ENCODE results near the gene SYT14.

DNA sequence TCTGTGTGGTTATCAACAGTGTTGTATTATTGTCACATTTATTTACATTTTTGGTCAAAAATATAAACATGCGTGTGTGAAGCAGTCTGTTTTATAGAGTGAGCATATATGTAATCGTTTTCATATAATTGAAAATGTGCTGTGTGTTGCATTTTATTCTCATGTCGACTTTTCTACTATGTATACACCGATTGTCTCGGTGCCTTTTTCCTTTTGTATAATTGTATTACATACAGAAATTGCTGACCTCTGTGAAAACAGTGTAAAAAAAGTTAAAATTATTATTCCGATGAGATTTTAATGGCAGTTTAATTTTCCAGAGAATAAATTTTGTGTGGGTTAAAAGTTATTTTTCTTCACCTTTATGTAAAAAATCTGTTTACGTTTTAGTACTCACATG, 232.2 kb downstream of the SYT14 start:
- TF ChIP-seq EZH2 (optimal IDR thresholded peaks at IDR 0.05; ENCODE audit: low read depth, low read length) (no peak), EZH2phosphoT487 (IDR thresholded peaks at IDR 0.05; ENCODE audit: low read length) (no peak)
- TF ChIP-seq, protein P1, sequence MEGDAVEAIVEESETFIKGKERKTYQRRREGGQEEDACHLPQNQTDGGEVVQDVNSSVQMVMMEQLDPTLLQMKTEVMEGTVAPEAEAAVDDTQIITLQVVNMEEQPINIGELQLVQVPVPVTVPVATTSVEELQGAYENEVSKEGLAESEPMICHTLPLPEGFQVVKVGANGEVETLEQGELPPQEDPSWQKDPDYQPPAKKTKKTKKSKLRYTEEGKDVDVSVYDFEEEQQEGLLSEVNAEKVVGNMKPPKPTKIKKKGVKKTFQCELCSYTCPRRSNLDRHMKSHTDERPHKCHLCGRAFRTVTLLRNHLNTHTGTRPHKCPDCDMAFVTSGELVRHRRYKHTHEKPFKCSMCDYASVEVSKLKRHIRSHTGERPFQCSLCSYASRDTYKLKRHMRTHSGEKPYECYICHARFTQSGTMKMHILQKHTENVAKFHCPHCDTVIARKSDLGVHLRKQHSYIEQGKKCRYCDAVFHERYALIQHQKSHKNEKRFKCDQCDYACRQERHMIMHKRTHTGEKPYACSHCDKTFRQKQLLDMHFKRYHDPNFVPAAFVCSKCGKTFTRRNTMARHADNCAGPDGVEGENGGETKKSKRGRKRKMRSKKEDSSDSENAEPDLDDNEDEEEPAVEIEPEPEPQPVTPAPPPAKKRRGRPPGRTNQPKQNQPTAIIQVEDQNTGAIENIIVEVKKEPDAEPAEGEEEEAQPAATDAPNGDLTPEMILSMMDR (IDR thresholded peaks at IDR 0.05; ENCODE audit: low read length), result no peak
